Measurements from ENCODE around the gene OPN4. TPM values are rescaled to one million over a fixed set of nuclear protein-coding genes. Genes with fewer than 3 reads are reported as not detected.

The OPN4 gene
- total RNA-seq, 1 donor from 2014 or later, result not detected

DNA sequence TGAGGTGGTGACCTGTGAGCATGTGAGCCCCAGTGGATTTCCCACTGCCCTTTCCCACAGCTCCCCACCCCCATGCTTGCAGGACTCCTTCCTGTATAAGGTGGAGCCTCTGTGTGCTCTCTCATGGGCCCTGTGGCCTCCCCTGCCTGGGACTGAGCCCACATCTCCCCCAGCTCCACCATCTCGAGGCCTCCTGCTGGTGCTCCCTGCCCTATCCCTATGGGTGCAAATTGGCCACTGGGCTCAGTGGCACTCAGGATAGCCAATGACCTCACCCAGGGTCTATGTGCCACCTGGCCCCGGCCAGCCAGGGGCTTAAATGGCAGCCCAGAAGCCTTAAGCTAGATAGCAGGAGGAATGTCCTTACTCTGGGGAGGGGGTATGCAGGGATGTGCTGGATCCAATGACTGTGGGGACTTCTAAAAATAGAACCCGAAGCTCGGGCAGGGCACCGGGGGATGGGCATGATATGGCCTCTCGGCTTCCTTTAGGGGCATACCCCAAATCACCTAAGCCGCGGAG, 16.0 kb downstream of the OPN4 start:
- DNase-seq (ENCODE audit: low spot score), result no peak
- H3K27me3 Mint-ChIP-seq (ENCODE audit: low read depth), result no peaks in the 10 kb centered on the region
- intact Hi-C loops (cut with micrococcal nuclease), result no loop called here
- H3K4me3 Mint-ChIP-seq (ENCODE audit: low read depth), result no peak overlapping the region
- no peak overlapping the region for H3K27ac Mint-ChIP-seq
- no peaks in the 10 kb centered on the region for H3K36me3 Mint-ChIP-seq (ENCODE audit: low read depth)
- no peaks in the 10 kb centered on the region for H3K4me1 Mint-ChIP-seq (ENCODE audit: low read depth)
- no peaks in the 10 kb centered on the region for H3K9me3 Mint-ChIP-seq

- no peak for DNase-seq (ENCODE audit: low spot score)
- Mint-ChIP-seq H3K4me3 (ENCODE audit: low read depth) (no peak overlapping the region), H3K27ac (no peak overlapping the region), H3K9me3 (no peaks in the 10 kb centered on the region), H3K4me1 (ENCODE audit: low read depth) (no peaks in the 10 kb centered on the region), H3K36me3 (ENCODE audit: low read depth) (no peaks in the 10 kb centered on the region), H3K27me3 (ENCODE audit: low read depth) (no peaks in the 10 kb centered on the region)
- intact Hi-C loops (cut with micrococcal nuclease), result no loop called here
Measured at GRCh38 chr10:86670876-86671275, 16.5 kb downstream of the OPN4 start.

DNA sequence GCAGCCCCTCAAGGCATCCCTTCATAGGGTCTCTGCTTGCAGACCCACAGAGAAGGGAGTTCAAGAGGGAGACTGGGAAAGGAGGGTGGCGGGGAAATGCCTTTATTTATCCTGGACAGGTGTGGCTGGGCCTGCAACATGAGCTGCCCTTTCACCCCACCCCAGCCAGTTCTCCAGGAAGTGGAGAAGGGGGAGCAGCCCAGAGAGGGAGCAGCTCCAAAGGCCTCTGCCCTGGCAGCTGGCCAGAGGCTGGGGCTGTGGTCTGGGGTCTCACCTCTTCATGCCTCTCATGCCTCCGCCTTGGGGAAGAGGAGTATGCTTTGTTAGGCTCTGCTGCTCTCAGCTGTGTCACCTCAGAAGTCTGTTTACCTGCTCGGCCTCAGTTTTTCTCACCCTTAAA, 17.1 kb downstream of the OPN4 start:
- Mint-ChIP-seq H3K9me3 (no peaks in the 10 kb centered on the region), H3K27me3 (ENCODE audit: low read depth) (no peaks in the 10 kb centered on the region), H3K4me3 (ENCODE audit: low read depth) (no peak overlapping the region), H3K27ac (no peak overlapping the region), H3K36me3 (ENCODE audit: low read depth) (no peaks in the 10 kb centered on the region), H3K4me1 (ENCODE audit: low read depth) (no peaks in the 10 kb centered on the region)
- intact Hi-C loops (cut with micrococcal nuclease), result no loop called here
- DNase-seq (ENCODE audit: low spot score), result no peak

DNA sequence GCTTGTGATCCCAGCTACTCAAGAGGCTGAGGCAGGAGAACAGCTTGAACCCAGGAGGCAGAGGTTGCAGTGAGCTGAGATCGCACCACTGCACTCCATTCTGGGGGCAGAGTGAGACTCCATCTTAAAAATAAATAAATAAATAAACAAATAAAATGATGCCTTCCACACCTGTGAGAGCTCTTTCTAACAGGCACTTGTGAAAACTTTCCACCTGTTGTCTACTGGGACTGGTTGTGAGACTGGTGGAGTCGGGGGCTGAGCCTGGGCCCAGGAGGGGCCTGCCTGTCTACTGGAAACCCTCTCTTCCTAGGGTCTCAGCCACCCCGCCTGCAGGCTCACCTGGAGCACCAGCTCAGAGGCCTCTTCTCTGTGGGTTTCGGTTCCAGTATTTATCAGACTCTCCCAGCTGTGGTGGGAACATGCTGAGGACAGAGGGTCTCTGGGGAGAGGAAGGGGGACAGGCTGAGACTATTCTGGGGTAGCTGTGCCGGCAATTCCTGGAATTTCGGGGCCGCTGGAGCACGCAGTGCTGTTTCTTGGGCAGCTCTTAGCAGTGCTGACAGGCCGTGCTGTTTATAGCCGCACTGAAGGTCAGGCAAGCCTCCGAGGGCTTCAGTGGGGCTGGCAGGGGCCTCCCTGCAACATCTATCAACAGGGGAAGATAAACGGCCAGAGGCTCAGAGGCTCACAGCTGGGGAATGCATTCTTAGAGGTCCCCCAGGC, 17.8 kb downstream of the OPN4 start:
- H3K27ac Mint-ChIP-seq, result no peak overlapping the region

DNA sequence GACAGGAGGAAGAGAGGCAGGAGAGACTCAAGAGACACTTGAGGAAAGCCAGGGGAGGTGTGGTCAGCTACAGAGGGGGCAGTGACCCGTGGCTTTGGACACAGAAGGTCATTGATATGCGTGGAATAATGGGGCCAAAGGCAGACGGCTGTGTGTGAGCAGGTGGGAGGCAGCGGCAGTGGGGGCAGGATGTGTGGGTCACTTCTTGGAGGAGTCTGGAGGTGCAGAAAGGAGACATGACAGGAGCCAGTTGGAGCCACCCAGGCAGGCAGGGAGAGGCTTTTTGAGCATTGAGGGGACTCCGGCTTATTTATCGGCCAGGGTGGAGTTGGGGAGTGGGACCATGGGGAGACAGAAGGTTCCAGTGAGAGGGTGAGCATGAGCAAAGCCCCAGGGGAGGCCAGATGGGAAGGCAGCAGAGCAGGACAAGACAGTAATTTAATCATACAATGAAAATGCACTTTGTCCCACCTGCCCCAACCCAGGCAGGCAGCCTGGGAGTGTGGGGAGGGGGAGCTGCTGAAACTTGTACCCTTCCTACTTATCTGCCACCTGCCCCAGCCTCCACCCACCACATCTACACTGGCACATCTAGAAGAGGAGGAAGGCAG, 19.0 kb downstream of the OPN4 start:
- no peak overlapping the region for H3K27ac Mint-ChIP-seq
- no peaks in the 10 kb centered on the region for H3K9me3 Mint-ChIP-seq
- H3K36me3 Mint-ChIP-seq (ENCODE audit: low read depth), result no peaks in the 10 kb centered on the region
- intact Hi-C loops (cut with micrococcal nuclease), result no loop called here
- H3K27me3 Mint-ChIP-seq (ENCODE audit: low read depth), result no peaks in the 10 kb centered on the region
- H3K4me1 Mint-ChIP-seq (ENCODE audit: low read depth), result no peaks in the 10 kb centered on the region
- H3K4me3 Mint-ChIP-seq (ENCODE audit: low read depth), result no peak overlapping the region
- DNase-seq (ENCODE audit: low spot score), result no peak

More for the DNA sequence above, 17.8 kb downstream of the OPN4 start:
- no peak overlapping the region for H3K4me3 Mint-ChIP-seq (ENCODE audit: low read depth)
- no peaks in the 10 kb centered on the region for H3K9me3 Mint-ChIP-seq
- intact Hi-C loops (cut with micrococcal nuclease), result no loop called here
- H3K4me1 Mint-ChIP-seq (ENCODE audit: low read depth), result no peaks in the 10 kb centered on the region
- no peak for DNase-seq (ENCODE audit: low spot score)
- H3K36me3 Mint-ChIP-seq (ENCODE audit: low read depth), result no peaks in the 10 kb centered on the region
- no peaks in the 10 kb centered on the region for H3K27me3 Mint-ChIP-seq (ENCODE audit: low read depth)

DNA sequence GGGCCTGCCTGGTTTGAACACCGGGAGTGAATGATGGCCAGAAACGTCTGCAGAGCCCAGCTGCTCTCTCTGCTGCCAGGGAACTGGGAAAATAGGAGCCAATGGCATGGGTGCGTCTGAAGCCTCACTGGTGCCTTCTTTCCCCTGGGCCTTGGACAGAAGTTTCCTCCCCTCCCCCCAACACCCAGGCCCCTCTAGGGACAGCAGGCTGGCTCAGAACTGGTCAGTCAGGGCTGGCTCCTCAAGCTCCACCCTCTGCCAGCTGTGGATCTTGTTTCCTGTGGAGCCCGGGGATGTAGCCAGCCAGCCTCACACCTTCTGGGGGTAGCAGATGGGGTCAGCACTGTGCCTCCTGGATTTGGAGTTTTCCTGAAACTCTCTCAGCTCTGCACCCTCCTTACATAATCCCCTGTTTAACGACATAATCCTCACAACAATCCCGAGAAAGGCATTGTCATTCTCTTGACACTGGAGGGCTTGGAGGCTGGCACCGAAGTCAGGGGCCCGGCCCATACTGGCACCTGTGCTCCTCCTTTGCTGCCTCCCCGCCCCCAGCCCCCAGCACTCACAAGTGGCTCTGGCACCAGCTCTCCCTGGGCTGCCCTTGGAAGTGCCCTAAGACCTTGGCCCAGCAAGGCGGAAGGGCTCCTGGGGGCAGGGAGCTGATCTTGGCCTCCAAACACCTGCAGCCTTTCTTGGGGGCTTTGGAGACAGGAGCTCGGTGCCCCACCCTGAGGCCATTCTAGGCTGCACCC, 19.7 kb downstream of the OPN4 start:
- no peak overlapping the region for H3K4me3 Mint-ChIP-seq (ENCODE audit: low read depth)
- intact Hi-C loops (cut with micrococcal nuclease), result no loop called here
- H3K4me1 Mint-ChIP-seq (ENCODE audit: low read depth), result no peaks in the 10 kb centered on the region
- no peaks in the 10 kb centered on the region for H3K27me3 Mint-ChIP-seq (ENCODE audit: low read depth)
- H3K27ac Mint-ChIP-seq, result no peak overlapping the region
- H3K36me3 Mint-ChIP-seq (ENCODE audit: low read depth), result no peaks in the 10 kb centered on the region
- DNase-seq (ENCODE audit: low spot score), result no peak
- H3K9me3 Mint-ChIP-seq, result no peaks in the 10 kb centered on the region

GRCh38 chr10:86674912-86675311, 20.6 kb downstream of the OPN4 start:
- Mint-ChIP-seq H3K4me1 (ENCODE audit: low read depth) (no peaks in the 10 kb centered on the region), H3K27me3 (ENCODE audit: low read depth) (no peaks in the 10 kb centered on the region), H3K36me3 (ENCODE audit: low read depth) (no peaks in the 10 kb centered on the region), H3K9me3 (no peaks in the 10 kb centered on the region), H3K4me3 (ENCODE audit: low read depth) (no peak overlapping the region), H3K27ac (no peak overlapping the region)
- intact Hi-C loops (cut with micrococcal nuclease), result no loop called here
- no peak for DNase-seq (ENCODE audit: low spot score)

- no peaks in the 10 kb centered on the region for H3K36me3 Mint-ChIP-seq (ENCODE audit: low read depth)
Measured at GRCh38 chr10:86677374-86677773, 23.0 kb downstream of the OPN4 start.

GRCh38 chr10:86678999-86679792, 24.8 kb downstream of the OPN4 start:
- no peaks in the 10 kb centered on the region for H3K4me1 Mint-ChIP-seq (ENCODE audit: low read depth)
- H3K9me3 Mint-ChIP-seq, result no peaks in the 10 kb centered on the region
- H3K36me3 Mint-ChIP-seq (ENCODE audit: low read depth), result no peaks in the 10 kb centered on the region
- H3K4me3 Mint-ChIP-seq (ENCODE audit: low read depth), result no peak overlapping the region
- H3K27me3 Mint-ChIP-seq (ENCODE audit: low read depth), result no peaks in the 10 kb centered on the region
- intact Hi-C loops (cut with micrococcal nuclease), result no loop called here
- DNase-seq (ENCODE audit: low spot score), result no peak
- no peak overlapping the region for H3K27ac Mint-ChIP-seq

More at GRCh38 chr10:86677374-86677773, 23.0 kb downstream of the OPN4 start:
- no peak for DNase-seq (ENCODE audit: low spot score)
- Mint-ChIP-seq H3K27ac (no peak overlapping the region), H3K4me1 (ENCODE audit: low read depth) (no peaks in the 10 kb centered on the region), H3K27me3 (ENCODE audit: low read depth) (no peaks in the 10 kb centered on the region), H3K9me3 (no peaks in the 10 kb centered on the region), H3K4me3 (ENCODE audit: low read depth) (no peak overlapping the region)
- intact Hi-C loops (cut with micrococcal nuclease), result no loop called here

DNA sequence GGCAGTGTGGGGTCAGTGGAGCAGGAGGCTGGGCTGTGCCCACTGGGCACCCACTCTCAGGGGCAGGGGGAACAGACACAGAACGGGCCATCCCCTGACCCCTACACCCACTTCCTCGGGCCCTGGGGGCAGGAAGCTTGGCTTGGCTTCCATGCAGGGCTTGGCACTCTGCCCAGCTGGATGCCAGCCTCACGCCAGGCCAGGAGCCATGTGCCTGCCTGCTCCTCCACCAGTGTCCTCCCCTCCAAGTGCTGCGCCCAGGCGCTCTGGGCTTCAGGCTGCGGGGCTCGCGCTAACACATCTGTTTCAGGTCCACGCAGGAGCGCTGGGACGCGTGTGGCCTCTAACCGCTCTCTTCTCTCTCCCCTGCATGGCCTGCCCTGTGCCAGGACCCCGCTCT, 26.7 kb downstream of the OPN4 start:
- intact Hi-C loops (cut with micrococcal nuclease), result no loop called here
- no peak overlapping the region for H3K27ac Mint-ChIP-seq

GRCh38 chr10:86681722-86682386, 27.5 kb downstream of the OPN4 start:
- Mint-ChIP-seq H3K36me3 (ENCODE audit: low read depth) (no peaks in the 10 kb centered on the region), H3K27me3 (ENCODE audit: low read depth) (no peaks in the 10 kb centered on the region), H3K4me1 (ENCODE audit: low read depth) (no peaks in the 10 kb centered on the region), H3K4me3 (ENCODE audit: low read depth) (no peak overlapping the region), H3K27ac (no peak overlapping the region), H3K9me3 (no peaks in the 10 kb centered on the region)
- no peak for DNase-seq (ENCODE audit: low spot score)
- intact Hi-C loops (cut with micrococcal nuclease), result no loop called here

More for the DNA sequence above, 26.7 kb downstream of the OPN4 start:
- Mint-ChIP-seq H3K27me3 (ENCODE audit: low read depth) (no peaks in the 10 kb centered on the region), H3K36me3 (ENCODE audit: low read depth) (no peaks in the 10 kb centered on the region), H3K4me1 (ENCODE audit: low read depth) (no peaks in the 10 kb centered on the region), H3K4me3 (ENCODE audit: low read depth) (no peak overlapping the region), H3K9me3 (no peaks in the 10 kb centered on the region)
- no peak for DNase-seq (ENCODE audit: low spot score)

- intact Hi-C loops (cut with micrococcal nuclease), result no loop called here
- Mint-ChIP-seq H3K9me3 (no peaks in the 10 kb centered on the region), H3K27ac (no peak overlapping the region), H3K27me3 (ENCODE audit: low read depth) (no peaks in the 10 kb centered on the region), H3K4me3 (ENCODE audit: low read depth) (no peak overlapping the region), H3K36me3 (ENCODE audit: low read depth) (no peaks in the 10 kb centered on the region), H3K4me1 (ENCODE audit: low read depth) (no peaks in the 10 kb centered on the region)
- no peak for DNase-seq (ENCODE audit: low spot score)
Measured at GRCh38 chr10:86682675-86683074, 28.3 kb downstream of the OPN4 start.

Measured in activated T-helper 2 cell treated with anti-CD3 and anti-CD28 coated beads, Interferon-gamma antibody, Interleukin-2, Interleukin-4, amounts not matched to agents 10 μg/mL and 5 μg/mL and 100 μg/mL, durations not matched to agents 14 hours and 24 hours and 36 hours (primary cell).